GM12872 (cell line): Measurements from ENCODE around the gene MRPL14.

Experiments
- TF ChIP-seq, protein P1 (sequence below): IDR thresholded peaks from 3 replicates; pipeline ENCODE4 v1.5.1; 2011; ENCODE audit warnings: low read depth, mild to moderate bottlenecking, low read length, moderate library complexity; ENCODE audit not compliant: insufficient read depth

The MRPL14 gene

DNA sequence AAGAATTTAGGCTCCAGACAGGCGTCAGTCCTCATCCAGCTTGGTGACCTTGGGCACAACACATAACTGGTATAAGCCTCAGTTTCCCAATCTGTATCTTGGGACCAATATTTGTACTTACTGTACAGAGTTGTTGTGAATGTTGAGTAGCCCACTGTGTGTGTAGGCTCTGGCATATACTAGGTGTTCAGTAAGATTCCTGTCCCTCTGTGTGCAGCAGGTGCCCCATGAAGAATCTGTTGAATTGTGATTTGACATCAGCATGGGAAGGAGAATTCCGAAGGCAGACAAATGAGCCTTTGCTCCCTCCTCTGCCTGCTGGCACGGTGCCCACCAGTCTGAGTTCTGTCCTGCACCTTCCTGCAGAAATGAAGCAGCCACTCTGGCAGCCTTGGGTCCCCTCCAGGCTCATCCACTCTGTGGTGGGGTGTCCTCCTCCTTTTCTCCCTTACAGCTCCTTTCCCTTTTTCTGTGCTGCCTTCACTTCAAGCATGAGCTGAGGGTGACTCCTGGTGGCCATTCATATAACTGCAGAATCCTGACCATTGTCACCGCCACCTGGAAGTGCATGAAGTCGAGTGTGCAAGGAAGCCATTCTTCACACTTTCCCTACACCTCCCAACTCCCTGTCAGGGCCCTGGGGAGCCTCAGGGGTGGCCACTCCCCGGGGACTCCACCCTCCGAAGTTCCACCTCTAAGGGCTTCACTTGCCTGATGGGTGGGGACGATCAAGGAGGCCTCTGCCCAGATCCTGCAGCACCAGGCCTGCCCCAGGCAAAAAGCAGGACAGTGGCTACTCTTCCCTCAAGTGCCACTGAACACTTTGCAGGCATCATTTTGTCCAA, 48.2 kb downstream of the MRPL14 start:
- TF ChIP-seq, protein P1, sequence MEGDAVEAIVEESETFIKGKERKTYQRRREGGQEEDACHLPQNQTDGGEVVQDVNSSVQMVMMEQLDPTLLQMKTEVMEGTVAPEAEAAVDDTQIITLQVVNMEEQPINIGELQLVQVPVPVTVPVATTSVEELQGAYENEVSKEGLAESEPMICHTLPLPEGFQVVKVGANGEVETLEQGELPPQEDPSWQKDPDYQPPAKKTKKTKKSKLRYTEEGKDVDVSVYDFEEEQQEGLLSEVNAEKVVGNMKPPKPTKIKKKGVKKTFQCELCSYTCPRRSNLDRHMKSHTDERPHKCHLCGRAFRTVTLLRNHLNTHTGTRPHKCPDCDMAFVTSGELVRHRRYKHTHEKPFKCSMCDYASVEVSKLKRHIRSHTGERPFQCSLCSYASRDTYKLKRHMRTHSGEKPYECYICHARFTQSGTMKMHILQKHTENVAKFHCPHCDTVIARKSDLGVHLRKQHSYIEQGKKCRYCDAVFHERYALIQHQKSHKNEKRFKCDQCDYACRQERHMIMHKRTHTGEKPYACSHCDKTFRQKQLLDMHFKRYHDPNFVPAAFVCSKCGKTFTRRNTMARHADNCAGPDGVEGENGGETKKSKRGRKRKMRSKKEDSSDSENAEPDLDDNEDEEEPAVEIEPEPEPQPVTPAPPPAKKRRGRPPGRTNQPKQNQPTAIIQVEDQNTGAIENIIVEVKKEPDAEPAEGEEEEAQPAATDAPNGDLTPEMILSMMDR = peak; percentile 93

DNA sequence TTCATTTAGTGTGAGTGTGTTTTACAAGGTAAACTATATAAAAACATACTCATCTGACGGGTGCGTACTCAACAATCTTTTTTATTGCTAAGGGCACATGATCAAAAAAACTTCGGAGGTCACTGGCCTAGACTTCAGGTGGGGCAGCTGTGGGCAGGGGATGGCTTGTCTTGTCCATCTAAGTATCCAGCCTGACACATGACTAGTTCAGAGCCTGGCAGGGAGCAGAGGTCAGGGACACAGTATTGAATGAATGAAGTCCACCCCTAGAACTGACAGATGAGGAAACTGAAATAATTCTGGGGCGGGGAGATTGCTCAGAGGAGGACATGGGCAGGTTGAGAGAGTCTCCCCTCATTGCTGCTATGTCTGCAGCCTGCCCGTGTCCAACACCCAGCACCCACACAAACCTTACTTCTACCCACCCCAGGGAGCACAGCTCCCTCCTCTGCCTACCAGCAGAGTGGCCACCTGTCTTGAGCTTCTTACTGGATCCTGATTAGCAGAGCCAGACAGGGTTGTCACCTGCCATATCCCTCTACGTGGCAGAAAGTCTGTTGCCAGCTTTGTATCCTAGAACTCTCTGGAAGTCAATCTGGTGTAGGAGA, 48.9 kb downstream of the MRPL14 start:
- TF ChIP-seq, protein P1 = no peak

DNA sequence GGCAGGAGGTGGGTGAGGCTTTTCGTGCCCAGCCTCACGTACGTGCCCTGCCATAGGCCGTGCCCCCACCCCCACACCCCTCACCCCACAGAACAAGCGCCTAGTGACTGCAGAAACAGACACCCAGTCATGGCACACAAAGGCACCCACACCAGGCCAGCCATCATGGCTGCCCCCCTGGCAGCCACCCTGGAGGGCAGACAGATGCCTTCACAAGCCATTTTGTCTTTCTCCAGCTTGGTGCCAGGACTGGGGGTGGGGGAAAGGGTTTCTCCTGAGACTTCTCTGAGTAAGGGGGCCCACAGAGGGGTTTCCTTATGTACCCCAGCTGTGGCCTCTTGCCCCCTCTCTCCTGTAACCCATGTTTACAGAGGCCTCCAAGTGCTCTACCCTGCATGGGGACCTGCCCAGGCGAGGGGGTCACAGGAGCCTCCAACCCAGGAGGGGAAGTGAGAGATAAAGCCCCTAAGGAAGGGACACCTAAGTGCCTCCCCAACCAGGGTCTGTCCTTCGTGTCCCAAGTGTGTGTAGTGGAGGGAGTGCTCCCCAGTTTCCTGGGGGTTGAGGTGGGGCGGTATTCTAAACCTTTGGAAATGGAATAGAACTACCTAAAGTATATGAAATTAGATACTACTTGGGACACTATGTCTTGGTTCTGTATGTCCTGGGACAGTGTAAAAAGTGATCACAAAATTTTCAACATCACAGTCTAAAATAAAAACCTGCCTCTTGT, 49.9 kb downstream of the MRPL14 start:
- TF ChIP-seq, protein P1 = no peak

DNA sequence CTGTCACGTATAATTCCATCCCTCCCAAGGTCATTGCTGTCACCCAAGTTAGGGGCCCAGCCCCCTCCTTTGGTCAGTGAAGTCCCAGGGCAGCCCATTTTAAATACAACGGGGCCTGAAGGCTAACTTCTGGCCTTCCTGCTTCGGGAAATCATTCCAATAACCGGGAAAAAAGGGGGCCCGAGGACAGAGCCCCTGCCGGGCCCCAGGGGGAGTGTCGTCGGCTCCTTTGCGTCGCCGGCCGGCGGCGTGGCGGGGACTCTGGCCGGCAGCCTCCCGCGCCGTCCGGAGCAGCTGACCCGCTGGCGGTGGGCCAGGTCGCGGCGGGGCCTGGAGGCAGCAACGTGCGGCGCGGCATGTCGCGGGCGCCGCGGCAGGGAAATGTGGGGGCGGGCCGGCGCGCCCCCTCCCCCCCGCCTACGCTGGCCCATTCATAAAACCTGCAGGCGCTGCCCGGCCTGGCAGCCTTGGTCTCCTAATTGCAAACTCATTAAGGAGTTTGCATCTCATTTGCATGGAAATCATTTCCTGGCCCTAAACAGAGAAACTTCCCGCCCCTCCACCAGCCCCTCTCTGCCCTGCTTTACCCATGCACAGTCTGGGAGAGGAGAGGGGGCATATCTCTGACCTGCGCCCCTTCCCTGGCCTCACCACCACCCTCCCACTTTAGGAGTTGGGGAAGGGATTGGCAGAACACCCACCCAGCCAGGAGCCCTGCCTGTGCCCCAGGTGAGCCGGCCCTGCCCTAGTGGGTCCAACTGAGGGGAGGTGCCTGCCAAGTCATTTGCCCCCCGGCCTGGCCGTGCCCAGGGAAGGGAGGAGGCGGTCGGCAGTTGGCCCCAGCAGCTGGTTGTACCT, 50.7 kb downstream of the MRPL14 start:
- TF ChIP-seq, protein P1 = no peak

DNA sequence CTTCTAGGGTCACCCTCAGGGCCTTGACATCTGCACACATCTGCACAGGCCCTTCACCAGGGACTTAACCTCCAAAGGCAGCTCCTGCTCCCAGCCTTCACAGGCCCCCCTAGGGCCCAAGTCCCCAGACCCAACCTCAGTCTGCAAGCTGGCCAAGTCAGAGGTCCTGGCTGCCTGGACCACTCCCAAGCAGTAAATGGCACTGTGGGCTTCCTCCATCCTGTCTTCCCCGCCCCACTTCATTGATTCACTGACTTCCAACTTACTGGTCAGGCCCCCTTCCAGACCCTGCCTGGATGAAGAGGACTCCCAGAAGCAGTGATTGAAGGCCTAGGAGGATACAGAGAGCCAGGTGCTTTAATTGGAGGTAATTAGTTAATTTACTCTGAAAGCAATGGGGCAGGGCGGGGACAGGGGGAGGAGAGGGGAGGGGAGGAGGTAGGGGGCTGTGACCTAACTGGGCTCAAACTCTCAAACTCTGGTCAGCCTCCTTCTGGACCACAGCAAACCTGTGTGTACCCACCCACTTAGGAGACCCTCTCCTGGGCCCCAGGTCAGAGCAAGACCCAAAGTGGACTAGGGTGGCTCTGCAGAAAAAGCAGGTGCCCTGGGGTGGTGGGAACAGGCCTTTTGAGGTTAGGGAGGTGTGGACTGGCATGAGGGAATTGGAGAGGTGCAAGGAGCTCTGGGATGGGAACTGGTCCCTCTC, 51.5 kb downstream of the MRPL14 start:
- TF ChIP-seq, protein P1 = no peak

DNA sequence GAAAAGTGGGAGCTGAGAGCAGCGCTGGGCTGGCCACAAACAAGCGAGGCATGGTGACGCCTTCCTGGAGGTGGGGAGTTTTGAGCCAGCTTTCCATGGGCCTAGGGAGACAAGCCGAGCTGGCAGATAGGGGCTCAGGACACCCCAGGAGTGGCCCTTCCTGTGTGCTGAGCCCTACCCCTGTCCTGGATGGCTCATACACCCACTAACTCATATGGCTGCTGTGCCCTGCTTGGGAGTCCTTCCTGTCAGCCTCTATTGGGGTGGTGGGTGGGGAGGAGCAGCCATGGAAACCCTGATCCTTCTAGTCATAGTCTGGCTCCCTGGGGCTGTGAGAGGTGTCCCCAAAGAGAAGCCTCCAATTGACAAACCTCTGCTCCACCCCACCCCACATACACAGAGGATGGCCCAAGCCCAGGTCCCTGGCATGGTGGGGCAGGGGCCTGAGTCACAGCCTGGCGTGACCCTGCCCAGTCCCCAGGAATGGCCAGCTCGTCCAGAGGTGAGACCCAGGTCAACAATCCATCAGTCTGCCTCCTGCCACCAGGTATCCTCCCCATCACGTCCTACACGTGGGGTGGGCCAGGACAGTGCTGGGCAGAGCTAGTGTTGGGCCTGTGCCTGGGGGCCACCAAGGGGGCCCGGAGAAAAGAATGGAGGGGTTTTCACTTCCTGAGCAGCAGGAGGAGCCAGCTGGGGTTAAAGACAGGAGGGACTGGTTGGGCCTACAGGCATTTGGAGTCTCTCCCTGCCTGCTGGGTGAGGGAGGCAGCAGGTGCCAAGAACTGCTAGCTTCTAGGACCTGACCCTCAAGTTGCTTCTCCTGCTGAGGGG, 52.2 kb downstream of the MRPL14 start:
- TF ChIP-seq, protein P1 = no peak
